Adipocyte (in vitro differentiated cells): ENCODE measurements around the gene GADD45GIP1.
A peak's percentile ranks its signal among the peaks of the same experiment; 100 is the strongest.
"Not testable (repeated sequence)": the region's sequence is repeated elsewhere in the genome, so short reads cannot be mapped to it uniquely, and the experiment has no call there.

Source experiments
- DNase-seq: peaks from one replicate; pipeline ENCODE4 v3.0.0-alpha.2; 2015; ENCODE audit warnings: low read depth
- H3K27me3 ChIP-seq: replicated peaks from 2 replicates; pipeline ENCODE4 v1.7.0; 2013; ENCODE audit warnings: mild to moderate bottlenecking, low read length, moderate library complexity; ENCODE audit not compliant: control insufficient read depth, insufficient read depth
- H3K36me3 ChIP-seq: 2 replicates; pipeline ENCODE4 v1.7.0; 2013; ENCODE audit warnings: low read length, mild to moderate bottlenecking, moderate library complexity; ENCODE audit not compliant: control insufficient read depth, insufficient read depth, severe bottlenecking
- H3K4me1 ChIP-seq: 2 replicates; pipeline ENCODE4 v1.7.0; 2013; ENCODE audit warnings: mild to moderate bottlenecking, low read length, moderate library complexity; ENCODE audit not compliant: control insufficient read depth, insufficient read depth
- H3K4me3 ChIP-seq: 2 replicates; pipeline ENCODE4 v1.7.0; 2013; ENCODE audit warnings: mild to moderate bottlenecking, low read length, moderate library complexity
- H3K9ac ChIP-seq: 2 replicates; pipeline ENCODE4 v1.7.0; 2013; ENCODE audit warnings: mild to moderate bottlenecking, low read length, moderate library complexity
- H3K9me3 ChIP-seq: 2 replicates; pipeline ENCODE4 v1.7.0; 2013; ENCODE audit warnings: mild to moderate bottlenecking, low read length, moderate library complexity; ENCODE audit not compliant: control insufficient read depth

GADD45GIP1 gene

DNA sequence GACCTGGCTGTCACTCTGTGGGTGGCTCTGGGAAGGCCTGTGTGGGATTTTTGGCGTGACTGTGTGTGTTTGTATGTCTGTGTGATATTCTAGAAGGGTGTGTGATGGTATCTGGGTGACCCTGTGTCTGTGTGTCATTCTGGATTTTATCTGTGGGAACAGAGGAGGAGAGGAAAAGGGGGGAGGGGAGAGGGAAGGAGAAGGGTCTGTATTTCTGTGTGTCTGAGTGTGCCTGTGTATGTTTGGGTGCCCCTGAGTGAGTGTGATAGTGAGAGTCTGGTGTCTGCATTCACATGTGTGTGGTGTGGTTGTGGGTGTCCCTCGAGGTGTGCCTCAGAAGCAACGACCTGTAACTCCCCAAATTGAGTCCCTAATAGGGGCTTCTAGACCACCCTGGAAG, 30.2 kb upstream of the GADD45GIP1 start:
- no peak for DNase-seq
- H3K9me3 ChIP-seq: no peaks in the 10 kb centered on the region

DNA sequence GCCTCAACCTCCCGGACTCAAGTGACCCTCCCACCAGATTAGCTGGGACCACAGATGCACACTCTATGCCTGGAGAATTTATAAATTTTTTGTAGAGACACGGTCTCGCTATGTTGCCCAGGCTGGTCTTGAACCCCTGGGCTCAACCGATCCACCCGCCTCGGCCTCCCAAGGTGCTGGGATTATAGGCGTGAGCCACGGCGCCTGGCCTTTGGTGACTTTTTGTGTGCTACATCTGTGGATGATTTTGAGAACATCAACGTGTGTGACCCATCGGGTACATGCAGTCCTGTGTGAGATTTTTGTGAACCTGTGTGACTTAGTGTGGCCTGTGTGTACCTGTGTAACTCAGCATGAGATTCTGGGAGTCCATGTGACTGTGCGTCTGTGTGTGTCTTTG, 29.7 kb upstream of the GADD45GIP1 start:
- H3K4me1 ChIP-seq: peaks cover 7% of the 10 kb centered on the region
- DNase-seq: no peak
- no peaks in the 10 kb centered on the region for H3K36me3 ChIP-seq
- no peaks in the 10 kb centered on the region for H3K9me3 ChIP-seq
- H3K27me3 ChIP-seq: no peaks in the 10 kb centered on the region
- H3K4me3 ChIP-seq: no peak overlapping the region
- no peak overlapping the region for H3K9ac ChIP-seq

More for the DNA sequence above, 30.2 kb upstream of the GADD45GIP1 start:
- H3K4me1 ChIP-seq: peaks cover 7% of the 10 kb centered on the region
- H3K9ac ChIP-seq: no peak overlapping the region
- no peaks in the 10 kb centered on the region for H3K27me3 ChIP-seq
- no peak overlapping the region for H3K4me3 ChIP-seq
- H3K36me3 ChIP-seq: no peaks in the 10 kb centered on the region

DNA sequence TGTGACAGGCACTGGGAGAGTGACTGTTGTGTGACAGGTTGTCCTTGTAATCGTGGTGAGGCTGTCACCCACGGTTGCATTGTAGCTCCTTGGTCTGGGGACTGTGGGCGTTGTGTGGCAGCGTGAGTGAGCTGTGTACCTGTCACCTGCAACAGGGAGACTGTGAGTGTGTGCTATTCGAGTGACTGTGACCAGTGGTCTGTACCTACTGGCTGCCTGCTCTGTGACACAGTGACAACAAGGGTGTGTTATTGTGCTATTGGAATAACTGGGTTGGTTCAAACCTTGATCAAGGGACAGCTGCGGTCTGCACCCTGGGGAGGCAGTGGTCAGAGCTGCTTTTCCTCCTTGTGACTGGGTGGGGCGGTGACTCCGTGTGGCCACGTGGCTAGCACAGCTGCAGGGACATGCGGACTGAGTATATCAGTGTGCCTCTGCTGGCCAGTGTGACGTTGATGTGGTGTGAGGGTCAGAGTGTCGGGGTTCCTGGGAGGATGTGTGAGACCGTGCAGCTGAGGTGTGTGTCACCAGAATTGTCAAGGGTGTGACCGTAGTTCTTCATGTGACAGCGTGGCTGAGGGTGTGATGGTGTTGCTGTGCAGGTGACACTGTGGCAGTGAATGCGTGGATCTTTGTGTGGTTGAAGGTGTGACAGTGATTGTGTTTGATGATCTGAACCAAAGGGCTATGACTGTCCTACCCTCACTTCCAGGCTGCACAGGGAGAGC, 28.2 kb upstream of the GADD45GIP1 start:
- Histone ChIP-seq H3K9me3 (no peaks in the 10 kb centered on the region), H3K27me3 (no peaks in the 10 kb centered on the region), H3K36me3 (no peaks in the 10 kb centered on the region), H3K4me1 (peaks cover 7% of the 10 kb centered on the region), H3K4me3 (no peak overlapping the region), H3K9ac (no peak overlapping the region)
- DNase-seq: no peak

DNA sequence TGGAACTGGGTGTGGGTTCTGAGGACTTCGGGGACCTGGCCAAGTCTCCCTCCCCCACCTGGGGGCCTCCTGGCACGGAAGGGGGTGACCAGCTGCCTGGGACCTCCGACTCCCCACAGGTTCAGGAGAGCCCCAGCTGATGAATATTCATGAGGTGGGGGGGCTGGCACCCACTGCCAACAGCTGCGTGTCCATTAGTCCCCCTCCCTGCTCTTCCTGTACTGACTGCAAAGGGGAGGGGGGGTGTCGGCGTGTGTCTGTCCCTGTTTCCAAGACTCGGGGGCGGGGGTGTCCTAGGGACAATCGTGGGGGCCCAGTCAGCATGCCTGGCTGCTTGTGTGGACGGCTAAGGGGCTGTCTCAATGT, 27.6 kb upstream of the GADD45GIP1 start:
- H3K9ac ChIP-seq: no peak overlapping the region
- H3K4me1 ChIP-seq: peaks cover 7% of the 10 kb centered on the region
- H3K36me3 ChIP-seq: no peaks in the 10 kb centered on the region
- no peak for DNase-seq
- H3K27me3 ChIP-seq: no peaks in the 10 kb centered on the region
- H3K4me3 ChIP-seq: no peak overlapping the region
- H3K9me3 ChIP-seq: no peaks in the 10 kb centered on the region

DNA sequence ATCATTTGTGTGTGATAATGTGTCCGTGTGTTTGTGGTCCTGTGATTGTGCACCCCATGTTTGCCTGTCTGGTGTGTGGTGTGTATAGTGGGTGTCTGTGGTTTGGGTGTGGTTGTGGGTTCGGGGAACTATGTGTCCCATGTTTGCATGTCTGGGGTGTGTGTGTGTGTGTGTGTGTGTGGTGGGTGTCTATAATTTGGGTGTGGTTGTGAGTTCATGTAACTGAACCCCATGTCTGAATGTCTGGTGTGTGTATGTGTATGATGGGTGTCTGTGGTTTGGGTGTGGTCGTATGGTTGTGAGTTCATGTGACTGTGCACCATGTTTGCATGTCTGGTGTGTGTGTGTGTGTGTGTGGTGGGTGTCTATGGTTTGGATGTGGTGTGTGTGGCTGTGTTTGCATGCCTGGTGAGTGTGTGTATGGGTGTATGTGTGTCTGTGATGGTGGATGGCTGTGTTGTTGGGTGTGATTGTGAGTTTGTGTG, 27.2 kb upstream of the GADD45GIP1 start:
- no peaks in the 10 kb centered on the region for H3K9me3 ChIP-seq
- H3K9ac ChIP-seq: no peak overlapping the region
- H3K36me3 ChIP-seq: no peaks in the 10 kb centered on the region
- no peak overlapping the region for H3K4me3 ChIP-seq
- H3K4me1 ChIP-seq: peaks cover 7% of the 10 kb centered on the region
- no peak for DNase-seq
- no peaks in the 10 kb centered on the region for H3K27me3 ChIP-seq

DNA sequence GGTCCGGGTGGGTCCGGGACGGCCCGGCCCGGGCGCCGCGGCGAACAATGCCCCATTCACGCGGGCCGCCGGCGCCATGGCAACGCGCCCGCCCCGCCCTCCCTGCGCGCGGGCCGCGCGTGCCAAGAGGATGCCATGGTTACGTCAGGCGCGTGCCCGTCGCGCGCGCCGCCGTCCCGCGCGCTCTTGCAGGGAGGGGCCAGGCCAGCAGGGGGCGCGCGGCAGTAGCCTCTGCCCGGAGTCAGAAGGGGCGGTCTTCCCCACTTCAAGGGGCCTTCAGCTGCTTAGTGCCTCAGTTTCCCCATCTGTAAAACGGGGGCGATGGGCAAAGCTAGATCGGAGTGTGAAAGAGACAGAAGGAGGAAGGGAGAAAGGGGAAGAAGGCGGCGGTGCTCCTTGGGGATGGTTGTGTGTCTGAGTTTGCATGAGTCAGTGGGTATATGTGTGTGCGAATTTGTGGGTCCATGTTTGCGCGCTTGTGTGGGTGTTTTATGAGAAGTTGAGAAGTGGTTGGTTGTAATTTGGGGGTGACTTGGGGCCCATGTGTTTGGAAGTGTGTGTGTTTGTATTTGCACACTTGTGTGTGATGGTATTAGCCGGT, 26.6 kb upstream of the GADD45GIP1 start:
- Histone ChIP-seq H3K4me1 (peaks cover 7% of the 10 kb centered on the region), H3K36me3 (no peaks in the 10 kb centered on the region), H3K27me3 (no peaks in the 10 kb centered on the region), H3K9ac (peak overlapping the region; percentile 71), H3K9me3 (no peaks in the 10 kb centered on the region), H3K4me3 (peak overlapping the region; percentile 60)
- DNase-seq: peak; percentile 92

DNA sequence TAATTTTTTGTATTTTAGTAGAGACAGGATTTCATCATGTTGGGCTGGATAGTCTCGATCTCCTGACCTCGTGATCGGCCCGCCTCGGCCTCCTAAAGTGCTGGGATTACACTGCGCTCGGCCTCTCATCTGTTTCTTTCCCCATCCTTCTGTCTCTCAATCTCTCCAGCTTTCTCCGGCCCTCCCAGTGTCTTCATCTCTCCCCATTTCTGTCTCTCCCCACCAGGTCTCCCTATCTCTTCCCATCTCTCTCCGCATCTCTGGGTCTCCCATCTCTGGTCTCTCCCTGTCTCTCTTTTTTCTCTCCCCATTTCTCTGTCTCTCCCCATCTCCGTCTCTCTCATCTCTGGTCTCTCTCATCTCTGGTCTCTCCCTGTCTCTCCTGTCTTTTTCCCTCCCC, 26.1 kb upstream of the GADD45GIP1 start:
- Histone ChIP-seq H3K27me3 (no peaks in the 10 kb centered on the region), H3K4me1 (peaks cover 7% of the 10 kb centered on the region), H3K9me3 (no peaks in the 10 kb centered on the region), H3K9ac (peak overlapping the region; percentile 71), H3K4me3 (peak overlapping the region; percentile 60), H3K36me3 (no peaks in the 10 kb centered on the region)
- DNase-seq: no peak

DNA sequence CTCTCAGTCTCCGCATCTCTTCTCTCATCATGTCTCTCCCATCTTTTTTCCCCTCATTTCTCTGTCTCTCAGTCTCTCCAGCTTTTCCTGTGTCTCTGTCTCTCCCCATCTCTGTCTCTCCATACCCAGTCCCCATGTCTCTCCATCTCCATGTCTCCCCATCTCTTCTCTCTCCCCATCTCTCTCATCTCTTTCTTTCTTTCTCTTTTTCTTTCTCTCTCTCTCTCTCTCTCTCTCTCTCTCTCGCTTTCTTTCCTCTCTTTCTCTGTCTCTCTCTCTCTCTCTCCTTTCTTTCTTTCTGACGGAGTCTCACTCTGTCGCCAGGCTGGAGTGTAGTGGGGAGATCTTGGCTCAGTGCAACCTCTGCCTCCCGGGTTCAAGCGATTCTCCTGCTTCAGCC, 25.6 kb upstream of the GADD45GIP1 start:
- Histone ChIP-seq H3K27me3 (no peaks in the 10 kb centered on the region), H3K4me3 (no peak overlapping the region), H3K4me1 (peaks cover 7% of the 10 kb centered on the region), H3K36me3 (no peaks in the 10 kb centered on the region), H3K9me3 (no peaks in the 10 kb centered on the region), H3K9ac (no peak overlapping the region)
- DNase-seq: no peak

DNA sequence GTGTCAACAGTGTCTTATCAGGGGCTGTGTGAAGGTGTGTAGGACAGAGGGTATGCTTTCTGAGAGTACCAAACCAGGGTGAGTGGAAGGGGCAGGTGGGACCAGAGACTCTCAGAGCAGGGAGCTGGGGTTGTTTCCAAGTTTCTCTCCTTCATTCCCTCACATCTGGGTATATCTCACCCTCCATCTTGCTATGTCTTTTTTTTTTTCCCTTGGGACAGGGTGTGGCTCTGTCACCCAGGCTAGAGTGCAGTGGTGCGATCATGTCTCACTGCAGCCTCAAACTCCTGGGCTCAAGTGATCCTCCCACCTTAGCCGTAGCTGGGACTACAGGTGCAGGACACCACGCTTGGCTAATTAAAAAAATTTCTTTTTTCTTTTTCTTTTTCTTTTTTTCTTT, 23.0 kb upstream of the GADD45GIP1 start:
- DNase-seq: no peak

DNA sequence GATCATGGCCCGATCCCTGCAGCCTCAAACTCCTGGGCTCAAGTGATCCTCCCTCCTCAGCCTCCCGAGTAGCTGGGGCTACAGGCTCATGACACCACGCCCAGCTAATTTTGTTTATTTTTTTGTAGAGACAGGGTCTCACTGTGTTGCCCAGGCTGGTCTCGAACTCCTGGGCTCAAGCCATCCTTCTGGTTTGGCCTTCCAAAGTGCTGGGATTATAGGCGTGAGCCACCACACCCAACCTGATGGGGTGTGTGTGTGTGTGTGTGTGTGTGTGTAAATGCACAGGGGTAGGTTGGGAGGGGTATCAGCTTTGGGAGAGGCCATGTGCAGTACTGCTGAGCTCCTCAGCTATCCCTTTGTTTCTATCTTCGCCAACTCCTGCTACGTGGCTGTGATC, 19.1 kb upstream of the GADD45GIP1 start:
- H3K9ac ChIP-seq, H3K9me3 ChIP-seq, H3K36me3 ChIP-seq, DNase-seq, H3K4me1 ChIP-seq, H3K27me3 ChIP-seq, H3K4me3 ChIP-seq: not testable (repeated sequence)

More for the DNA sequence above, 23.0 kb upstream of the GADD45GIP1 start:
- H3K36me3 ChIP-seq: no peaks in the 10 kb centered on the region
- H3K9ac ChIP-seq: no peak overlapping the region
- no peaks in the 10 kb centered on the region for H3K9me3 ChIP-seq
- peaks cover 2% of the 10 kb centered on the region for H3K4me1 ChIP-seq
- H3K4me3 ChIP-seq: no peak overlapping the region
- no peaks in the 10 kb centered on the region for H3K27me3 ChIP-seq

DNA sequence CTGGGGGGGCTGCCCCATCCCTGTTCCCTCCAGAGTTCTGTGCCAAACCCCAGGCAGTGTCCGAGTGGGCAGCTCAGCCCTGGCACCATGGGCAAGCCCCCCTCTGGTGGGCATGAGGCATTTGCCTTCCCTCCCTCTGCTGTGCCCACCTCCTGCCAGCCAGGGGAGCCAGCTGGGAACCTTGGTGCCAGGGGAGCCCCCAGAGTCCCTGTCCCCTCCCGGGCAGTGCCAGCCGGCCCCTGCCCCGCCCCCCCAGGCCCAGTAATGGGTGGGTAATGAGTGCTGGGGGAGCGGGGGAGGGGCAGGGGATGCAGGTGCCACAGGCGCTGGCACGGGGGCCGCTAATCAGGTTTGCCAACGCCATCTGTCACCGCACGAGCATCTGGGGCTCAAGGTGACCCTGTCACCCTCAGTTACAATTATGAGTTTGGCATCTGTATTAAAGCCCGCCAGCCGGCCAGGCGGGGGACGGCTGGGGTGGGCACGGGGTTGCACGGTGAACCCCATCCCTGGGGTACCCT, 18.3 kb upstream of the GADD45GIP1 start:
- H3K9ac ChIP-seq: no peak overlapping the region
- H3K4me3 ChIP-seq: no peak overlapping the region
- no peaks in the 10 kb centered on the region for H3K4me1 ChIP-seq
- no peaks in the 10 kb centered on the region for H3K9me3 ChIP-seq
- H3K36me3 ChIP-seq: no peaks in the 10 kb centered on the region
- DNase-seq: no peak
- no peaks in the 10 kb centered on the region for H3K27me3 ChIP-seq
